ENCODE data around the gene ADK.

The ADK gene

DNA sequence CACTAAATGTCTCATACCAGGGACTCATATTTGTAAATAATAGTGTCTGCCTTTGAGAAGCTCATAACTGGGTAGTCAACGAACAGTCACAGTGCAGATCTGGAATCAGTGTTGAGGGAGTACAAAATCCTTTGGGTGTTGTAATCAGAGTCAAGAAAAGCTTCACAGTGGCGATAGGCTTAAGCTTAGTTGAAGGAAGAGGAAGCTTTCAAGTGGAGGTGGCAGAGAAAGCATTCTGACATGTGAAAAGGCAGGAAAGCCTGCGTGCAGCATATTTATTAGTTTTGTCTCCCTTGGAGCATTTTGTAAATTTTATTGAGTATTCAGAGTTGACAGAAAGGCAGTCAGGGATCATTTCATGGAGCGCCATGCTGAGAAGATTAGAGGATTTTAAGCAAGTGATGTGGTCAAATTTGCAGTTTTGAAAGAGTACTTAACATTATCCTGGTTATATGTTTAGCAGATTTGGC lies 104.9 kb downstream of the ADK start:
- no peak for DNase-seq (ENCODE audit: low read depth)
- H3K4me3 ChIP-seq (ENCODE audit: low read depth, low read length): no peak overlapping the region
- in situ Hi-C loops (cut with HindIII; ENCODE audit: low sequenced_read_pairs): no loop called here
- TF ChIP-seq, protein P1, sequence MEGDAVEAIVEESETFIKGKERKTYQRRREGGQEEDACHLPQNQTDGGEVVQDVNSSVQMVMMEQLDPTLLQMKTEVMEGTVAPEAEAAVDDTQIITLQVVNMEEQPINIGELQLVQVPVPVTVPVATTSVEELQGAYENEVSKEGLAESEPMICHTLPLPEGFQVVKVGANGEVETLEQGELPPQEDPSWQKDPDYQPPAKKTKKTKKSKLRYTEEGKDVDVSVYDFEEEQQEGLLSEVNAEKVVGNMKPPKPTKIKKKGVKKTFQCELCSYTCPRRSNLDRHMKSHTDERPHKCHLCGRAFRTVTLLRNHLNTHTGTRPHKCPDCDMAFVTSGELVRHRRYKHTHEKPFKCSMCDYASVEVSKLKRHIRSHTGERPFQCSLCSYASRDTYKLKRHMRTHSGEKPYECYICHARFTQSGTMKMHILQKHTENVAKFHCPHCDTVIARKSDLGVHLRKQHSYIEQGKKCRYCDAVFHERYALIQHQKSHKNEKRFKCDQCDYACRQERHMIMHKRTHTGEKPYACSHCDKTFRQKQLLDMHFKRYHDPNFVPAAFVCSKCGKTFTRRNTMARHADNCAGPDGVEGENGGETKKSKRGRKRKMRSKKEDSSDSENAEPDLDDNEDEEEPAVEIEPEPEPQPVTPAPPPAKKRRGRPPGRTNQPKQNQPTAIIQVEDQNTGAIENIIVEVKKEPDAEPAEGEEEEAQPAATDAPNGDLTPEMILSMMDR (IDR thresholded peaks at IDR 0.05; ENCODE audit: low read depth, low read length, missing control alignments): no peak

DNA sequence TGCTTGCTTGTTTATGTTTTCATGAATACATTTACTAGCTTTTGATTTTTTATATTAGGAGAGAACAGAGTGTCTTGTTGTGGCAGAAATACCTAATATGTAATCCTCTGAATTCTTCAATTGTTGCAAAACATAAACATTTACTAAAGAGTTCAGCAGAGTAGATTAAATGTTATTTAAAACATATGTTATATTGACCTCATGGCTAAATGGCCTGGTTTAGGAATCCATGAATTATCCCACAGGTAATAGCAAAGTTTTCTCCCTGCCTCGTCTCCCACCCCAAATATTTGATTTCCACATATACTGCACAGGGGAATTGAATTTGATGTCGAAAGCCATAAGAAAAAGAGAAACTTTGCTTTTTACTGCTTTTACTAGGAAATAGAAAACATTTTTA lies 111.8 kb downstream of the ADK start:
- H3K4me3 ChIP-seq (ENCODE audit: low read depth, low read length): no peak overlapping the region
- TF ChIP-seq, protein P1 (IDR thresholded peaks at IDR 0.05; ENCODE audit: low read depth, low read length, missing control alignments): no peak
- DNase-seq (ENCODE audit: low read depth): no peak
- in situ Hi-C loops (cut with HindIII; ENCODE audit: low sequenced_read_pairs): no loop called here

DNA sequence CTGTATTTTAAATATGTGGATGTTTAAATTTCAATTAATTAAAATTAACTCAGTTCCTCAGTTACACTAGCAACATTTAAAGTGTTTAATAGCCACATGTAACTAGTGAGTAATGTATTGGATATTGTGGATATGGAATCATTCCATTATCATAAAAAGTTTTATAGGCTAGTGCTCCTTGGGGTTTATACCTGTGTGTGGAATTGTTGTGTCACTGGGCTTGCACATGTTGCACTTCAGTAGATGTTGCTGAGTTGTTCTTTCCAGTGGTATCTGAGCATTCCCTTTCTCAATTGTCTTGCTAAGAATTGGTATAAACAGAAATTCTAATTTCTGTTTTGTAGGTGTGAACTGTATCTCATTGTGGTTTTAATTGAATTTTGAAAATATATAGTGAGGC lies 113.0 kb downstream of the ADK start:
- no peak overlapping the region for H3K4me3 ChIP-seq (ENCODE audit: low read depth, low read length)
- TF ChIP-seq, protein P1 (IDR thresholded peaks at IDR 0.05; ENCODE audit: low read depth, low read length, missing control alignments): no peak
- DNase-seq (ENCODE audit: low read depth): no peak
- in situ Hi-C loops (cut with HindIII; ENCODE audit: low sequenced_read_pairs): no loop called here

DNA sequence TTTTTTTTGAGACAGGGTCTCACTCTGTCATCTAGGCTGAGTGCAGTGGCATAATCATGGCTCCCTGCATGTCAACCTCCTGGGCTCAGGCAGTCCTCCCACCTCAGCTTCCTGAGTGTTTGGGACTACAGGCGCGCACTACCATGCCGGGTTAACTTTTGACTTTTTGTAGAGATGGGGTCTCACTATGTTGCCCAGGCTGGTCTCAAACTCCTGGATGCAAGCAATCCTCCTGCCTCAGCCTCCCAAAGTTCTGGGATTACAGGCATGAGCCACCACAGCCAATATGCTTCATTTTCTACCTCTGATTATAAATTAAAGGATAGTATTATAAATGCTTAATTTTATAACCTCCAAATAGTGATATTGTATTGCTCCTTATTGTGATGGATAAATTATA lies 121.3 kb downstream of the ADK start:
- in situ Hi-C loops (cut with HindIII; ENCODE audit: low sequenced_read_pairs): no loop called here
- TF ChIP-seq, protein P1 (IDR thresholded peaks at IDR 0.05; ENCODE audit: low read depth, low read length, missing control alignments): no peak
- DNase-seq (ENCODE audit: low read depth): no peak

DNA sequence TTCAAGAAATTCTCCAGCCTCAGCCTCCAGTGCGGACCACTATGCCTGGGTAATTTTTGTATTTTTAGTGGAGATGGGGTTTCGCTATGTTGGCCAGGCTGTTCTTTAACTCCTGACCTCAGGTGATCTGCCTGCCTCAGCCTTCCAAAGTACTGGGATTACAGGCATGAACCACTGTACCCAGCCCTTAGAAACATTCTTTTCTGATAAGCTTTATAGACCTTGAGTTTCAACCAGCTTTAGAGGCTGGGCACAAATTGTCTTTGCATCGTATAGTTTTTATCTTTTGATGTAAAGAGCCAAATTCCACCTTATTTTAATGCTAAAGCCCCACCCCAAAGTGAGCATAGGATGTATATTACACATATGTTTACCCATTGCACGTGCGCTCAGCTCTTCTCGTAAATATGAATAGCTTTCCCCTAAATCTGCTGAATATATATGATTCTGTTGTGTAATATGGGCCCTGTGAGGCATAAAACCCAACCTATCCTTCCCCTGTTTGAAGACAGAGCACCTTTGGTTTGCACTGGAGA lies 124.8 kb downstream of the ADK start:
- DNase-seq (ENCODE audit: low read depth): no peak
- in situ Hi-C loops (cut with HindIII; ENCODE audit: low sequenced_read_pairs): no loop called here
- no peak overlapping the region for H3K4me3 ChIP-seq (ENCODE audit: low read depth, low read length)
- TF ChIP-seq, protein P1 (IDR thresholded peaks at IDR 0.05; ENCODE audit: low read depth, low read length, missing control alignments): no peak

More for the DNA sequence above, 121.3 kb downstream of the ADK start:
- no peak overlapping the region for H3K4me3 ChIP-seq (ENCODE audit: low read depth, low read length)

DNA sequence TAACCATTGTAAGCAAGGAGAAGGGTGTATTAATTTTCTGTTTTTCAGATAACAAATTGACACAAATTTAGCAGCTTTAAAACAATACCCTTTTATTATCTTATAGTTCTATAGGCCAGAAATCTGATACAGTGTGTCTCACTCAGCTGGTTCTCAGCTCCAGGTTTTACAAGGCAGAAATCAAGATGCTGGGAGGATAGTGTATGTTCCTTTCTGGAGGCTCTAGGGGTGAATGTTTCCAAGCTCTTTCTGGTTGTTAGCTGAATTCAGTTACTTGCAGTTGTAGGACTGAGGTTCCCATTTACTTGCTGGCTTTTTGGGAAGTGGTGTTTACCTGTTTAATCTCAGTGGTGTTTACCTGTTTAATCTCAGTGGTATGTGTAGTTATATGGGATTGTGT lies 125.4 kb downstream of the ADK start:
- TF ChIP-seq, protein P1 (IDR thresholded peaks at IDR 0.05; ENCODE audit: low read depth, low read length, missing control alignments): no peak
- in situ Hi-C loops (cut with HindIII; ENCODE audit: low sequenced_read_pairs): no loop called here

More for the DNA sequence above, 125.4 kb downstream of the ADK start:
- no peak overlapping the region for H3K4me3 ChIP-seq (ENCODE audit: low read depth, low read length)
- no peak for DNase-seq (ENCODE audit: low read depth)
